Sigmoid colon (tissue), 7 donors: ENCODE results near the gene CA9. TPM values are rescaled to one million over a fixed set of nuclear protein-coding genes. Genes with fewer than 3 reads are reported as not detected.
A peak's percentile ranks its signal among the peaks of the same experiment; 100 is the strongest.

Source experiments
- DNase-seq: peaks from one replicate; pipeline ENCODE4 v3.0.0-alpha.2; 2019
- H3K27ac ChIP-seq, 4 donors: fragments of 200-600 bp; sonication (generic); one replicate each; pipeline ENCODE4 v1.5.1; 2016 to 2019; ENCODE audit warnings: mild to moderate bottlenecking in 1 of 4
- H3K27me3 ChIP-seq, 3 donors: fragments of 200-600 bp; sonication (generic); one replicate each; pipeline ENCODE4 v1.5.1; 2019; ENCODE audit warnings: mild to moderate bottlenecking in 1 of 3
- H3K36me3 ChIP-seq, 4 donors: fragments of 200-600 bp; sonication (generic); one replicate each; pipeline ENCODE4 v1.5.1; 2016 to 2019
- H3K4me1 ChIP-seq, 4 donors: fragments of 200-600 bp; sonication (generic); one replicate each; pipeline ENCODE4 v1.5.1; 2017 to 2019
- H3K4me3 ChIP-seq, 4 donors: fragments of 200-600 bp; sonication (generic); one replicate each; pipeline ENCODE4 v1.5.1; 2017 to 2019; ENCODE audit warnings: mild to moderate bottlenecking in 2 of 4, moderate library complexity in 1 of 4
- H3K9me3 ChIP-seq, 4 donors: fragments of 200-600 bp in 3 of 4; sonication (generic) in 3 of 4; one replicate each; pipeline versions ENCODE4 v1.5.1 to v1.6.1; 2013 to 2019
- EP300 ChIP-seq, 4 donors: sonication (generic); formaldehyde crosslinking; IDR thresholded peaks; one replicate each; pipeline ENCODE4 v1.6.1; 2017; ENCODE audit warnings: antibody characterized with exemption in 4 of 4
- POLR2A ChIP-seq, 2 donors: fragments of 450-650 bp; IDR thresholded peaks; one replicate each; pipeline ENCODE4 v1.6.1; 2016; ENCODE audit warnings: antibody characterized with exemption in 2 of 2, mild to moderate bottlenecking in 2 of 2, moderate library complexity in 2 of 2
- POLR2AphosphoS5 ChIP-seq, 4 donors: sonication (generic); formaldehyde crosslinking; IDR thresholded peaks; one replicate each; pipeline ENCODE4 v1.6.1; 2017; ENCODE audit warnings: antibody characterized with exemption in 4 of 4
- WGBS, 2 donors: extraction: QIAGEN DNeasy Blood & Tissue Kit; methylation state at CpG; one replicate each; pipeline ENCODE4 v1.1.7; 2013; 5-methylcytosine and 5-hydroxymethylcytosine counted together
- intact Hi-C: fragments of 100-400 bp; cut with DNase I; formaldehyde crosslinking; loops from one replicate; pipeline ENCODE4 v1.15.1; 2023
- polyA plus RNA-seq, 3 donors: library from polyadenylated mRNA; stranded (reverse); fragments of 200-250 nt; gene quantifications; one replicate each; pipeline ENCODE4 v1.2.3, GENCODE V29; 2013
- total RNA-seq, 4 donors: library from RNA; depleted of rRNA; stranded (reverse); fragments of >200 nt; gene quantifications; one replicate each; pipeline ENCODE4 v1.1.0, GENCODE V29; 2016
- TF ChIP-seq, protein P1 (sequence below), 4 experiments: fragments of 450-650 bp in 3 of 4; fragments of 200-600 bp in 1 of 4; IDR thresholded peaks; one replicate each; pipeline ENCODE4 v1.5.1; 2016 to 2019; ENCODE audit warnings: antibody characterized with exemption in 4 of 4, mild to moderate bottlenecking in 3 of 4, moderate library complexity in 2 of 4
- donor health status: healthy with polysubstance abuse.
- donor health status: Bipolar disorder and iron deficiency.
- donor health status: healthy.

Gene CA9
- total and polyA plus RNA-seq, 7 donors: 0.33 to 1.7 (median 0.71) TPM; not detected in 4

DNA sequence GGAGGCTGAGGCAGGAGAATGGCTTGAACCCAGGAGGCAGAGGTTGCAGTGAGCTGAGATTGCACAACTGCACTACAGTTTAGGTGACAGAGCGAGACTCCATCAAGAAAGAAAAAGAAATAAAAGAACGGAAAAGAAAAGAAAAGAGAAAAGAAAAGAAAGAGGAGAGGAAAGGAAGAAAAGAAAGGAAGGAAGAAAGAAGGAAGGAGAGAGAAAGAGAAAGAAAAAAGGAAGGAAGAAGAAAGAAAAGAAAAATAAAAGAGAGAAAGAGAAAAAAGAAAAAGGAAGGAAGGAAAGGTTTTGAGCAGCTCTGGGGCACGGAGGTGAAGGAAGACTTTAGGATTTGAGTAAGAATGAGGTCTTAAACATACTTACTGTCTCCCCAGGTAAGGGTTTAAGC lies 39.9 kb downstream of the CA9 start:
- Histone ChIP-seq H3K9me3 (no peaks in the 10 kb centered on the region), H3K4me1 (peaks cover 0 to 6% (median 0%) of the 10 kb centered on the region in 4 donors), H3K36me3 (peaks cover 83 to 100% (median 92%) of the 10 kb centered on the region in 4 donors), H3K27ac (peak overlapping the region in 3 of 4 donors; percentile 50 to 69 (median 57)), H3K4me3 (no peak overlapping the region), H3K27me3 (no peaks in the 10 kb centered on the region)
- intact Hi-C loops: no loop called here
- 93 to 97% methylated on average over 3 of the region's 3 CpGs for WGBS, 2 donors
- DNase-seq: no peak
- TF ChIP-seq EP300 (IDR thresholded peaks at IDR 0.05) (no peak), POLR2AphosphoS5 (IDR thresholded peaks at IDR 0.05) (no peak), POLR2A (IDR thresholded peaks at IDR 0.05) (no peak)
- TF ChIP-seq, protein P1, sequence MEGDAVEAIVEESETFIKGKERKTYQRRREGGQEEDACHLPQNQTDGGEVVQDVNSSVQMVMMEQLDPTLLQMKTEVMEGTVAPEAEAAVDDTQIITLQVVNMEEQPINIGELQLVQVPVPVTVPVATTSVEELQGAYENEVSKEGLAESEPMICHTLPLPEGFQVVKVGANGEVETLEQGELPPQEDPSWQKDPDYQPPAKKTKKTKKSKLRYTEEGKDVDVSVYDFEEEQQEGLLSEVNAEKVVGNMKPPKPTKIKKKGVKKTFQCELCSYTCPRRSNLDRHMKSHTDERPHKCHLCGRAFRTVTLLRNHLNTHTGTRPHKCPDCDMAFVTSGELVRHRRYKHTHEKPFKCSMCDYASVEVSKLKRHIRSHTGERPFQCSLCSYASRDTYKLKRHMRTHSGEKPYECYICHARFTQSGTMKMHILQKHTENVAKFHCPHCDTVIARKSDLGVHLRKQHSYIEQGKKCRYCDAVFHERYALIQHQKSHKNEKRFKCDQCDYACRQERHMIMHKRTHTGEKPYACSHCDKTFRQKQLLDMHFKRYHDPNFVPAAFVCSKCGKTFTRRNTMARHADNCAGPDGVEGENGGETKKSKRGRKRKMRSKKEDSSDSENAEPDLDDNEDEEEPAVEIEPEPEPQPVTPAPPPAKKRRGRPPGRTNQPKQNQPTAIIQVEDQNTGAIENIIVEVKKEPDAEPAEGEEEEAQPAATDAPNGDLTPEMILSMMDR (IDR thresholded peaks at IDR 0.05): no peak

- Histone ChIP-seq H3K9me3 (no peaks in the 10 kb centered on the region), H3K27me3 (no peaks in the 10 kb centered on the region), H3K4me1 (peaks cover 0 to 6% (median 0%) of the 10 kb centered on the region in 4 donors), H3K36me3 (peaks cover 83 to 100% (median 92%) of the 10 kb centered on the region in 4 donors), H3K4me3 (no peak overlapping the region), H3K27ac (peak overlapping the region; percentile 50 to 69 (median 56))
- DNase-seq: peak; percentile 60
- TF ChIP-seq POLR2AphosphoS5 (IDR thresholded peaks at IDR 0.05) (no peak), POLR2A (IDR thresholded peaks at IDR 0.05) (no peak), EP300 (IDR thresholded peaks at IDR 0.05) (no peak)
- 92 to 95% methylated on average over 6 of the region's 6 CpGs for WGBS, 2 donors
- intact Hi-C loops: no loop called here
These were observed 40.4 kb downstream of the CA9 start for GRCh38 chr9:35714123-35714522.

DNA sequence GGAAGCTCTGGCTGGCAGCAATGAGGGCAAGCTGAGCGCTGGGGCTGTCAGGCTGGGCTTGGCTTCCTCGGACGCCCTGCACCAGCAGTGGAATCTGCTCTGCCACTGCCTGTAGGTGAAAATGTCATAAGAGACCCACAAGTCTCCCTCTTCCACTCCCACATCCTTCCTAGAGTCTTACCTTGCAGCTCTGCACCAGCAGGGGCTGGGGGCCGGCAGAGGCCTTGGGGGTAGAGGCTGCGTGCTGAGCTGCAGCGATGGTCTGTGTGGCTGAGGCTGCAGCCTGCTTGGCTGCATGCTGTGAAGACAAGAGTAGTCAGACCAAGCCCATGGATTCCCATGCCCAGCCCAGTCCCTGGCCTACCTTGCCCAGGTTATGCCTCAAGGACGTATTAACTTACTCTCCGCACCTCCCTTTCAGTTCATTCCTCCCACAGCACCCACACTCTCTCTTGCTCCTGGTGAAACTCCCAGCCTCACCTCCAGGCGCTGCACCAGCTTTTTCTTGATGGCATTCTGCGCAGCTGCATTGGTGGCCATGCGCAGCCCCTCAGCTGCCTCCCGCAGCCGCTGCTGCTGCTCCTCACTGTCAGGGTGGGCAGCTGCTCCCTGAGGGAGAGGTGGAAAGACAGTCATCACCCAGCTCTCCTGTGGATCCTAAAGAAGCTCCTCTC lies 41.0 kb downstream of the CA9 start:
- TF ChIP-seq, protein P1 (IDR thresholded peaks at IDR 0.05): no peak
- no peak for TF ChIP-seq POLR2A (IDR thresholded peaks at IDR 0.05)
- TF ChIP-seq POLR2AphosphoS5 (IDR thresholded peaks at IDR 0.05): no peak
- no peak for TF ChIP-seq EP300 (IDR thresholded peaks at IDR 0.05)
- Histone ChIP-seq H3K4me1 (peaks cover 0 to 6% (median 0%) of the 10 kb centered on the region in 4 donors), H3K27me3 (no peaks in the 10 kb centered on the region), H3K27ac (peak overlapping the region; percentile 50 to 69 (median 56)), H3K9me3 (no peaks in the 10 kb centered on the region), H3K36me3 (peaks cover 89 to 100% (median 94%) of the 10 kb centered on the region in 4 donors), H3K4me3 (no peak overlapping the region)
- DNase-seq: peak; percentile 29
- intact Hi-C loops: no loop called here
- 97% methylated on average over 13 of the region's 13 CpGs for WGBS, 2 donors

- WGBS, 2 donors: 92 to 96% methylated on average over 4 of the region's 4 CpGs
These were observed 42.5 kb downstream of the CA9 start for GRCh38 chr9:35716230-35716629.

More at GRCh38 chr9:35716230-35716629, 42.5 kb downstream of the CA9 start:
- TF ChIP-seq POLR2AphosphoS5 (IDR thresholded peaks at IDR 0.05): peak in 2 of 4 donors; percentile 38 to 53
- TF ChIP-seq EP300 (IDR thresholded peaks at IDR 0.05): no peak
- TF ChIP-seq, protein P1 (IDR thresholded peaks at IDR 0.05): peak in 1 of 4 experiments; percentile 34
- no peak for TF ChIP-seq POLR2A (IDR thresholded peaks at IDR 0.05)
- peak; percentile 74 for DNase-seq
- Histone ChIP-seq H3K36me3 (peaks cover 90 to 100% (median 98%) of the 10 kb centered on the region in 4 donors), H3K9me3 (no peaks in the 10 kb centered on the region), H3K4me3 (no peak overlapping the region), H3K27ac (peak overlapping the region; percentile 50 to 69 (median 59)), H3K4me1 (peaks cover 0 to 6% (median 0%) of the 10 kb centered on the region in 4 donors), H3K27me3 (no peaks in the 10 kb centered on the region)
- intact Hi-C loops: no loop called here
